ENCODE measurements around the gene NFAT5.
"Not testable (repeated sequence)": the region's sequence is repeated elsewhere in the genome, so short reads cannot be mapped to it uniquely, and the experiment has no call there.

NFAT5 gene

GRCh38 chr16:69637206-69637865 lies 71.6 kb downstream of the NFAT5 start:
- DNase-seq (ENCODE audit: low read depth in 2 of 2) = not testable (repeated sequence)

- not testable (repeated sequence) for DNase-seq (ENCODE audit: low read depth in 2 of 2)
These were observed 78.2 kb downstream of the NFAT5 start for GRCh38 chr16:69643997-69644396.

DNA sequence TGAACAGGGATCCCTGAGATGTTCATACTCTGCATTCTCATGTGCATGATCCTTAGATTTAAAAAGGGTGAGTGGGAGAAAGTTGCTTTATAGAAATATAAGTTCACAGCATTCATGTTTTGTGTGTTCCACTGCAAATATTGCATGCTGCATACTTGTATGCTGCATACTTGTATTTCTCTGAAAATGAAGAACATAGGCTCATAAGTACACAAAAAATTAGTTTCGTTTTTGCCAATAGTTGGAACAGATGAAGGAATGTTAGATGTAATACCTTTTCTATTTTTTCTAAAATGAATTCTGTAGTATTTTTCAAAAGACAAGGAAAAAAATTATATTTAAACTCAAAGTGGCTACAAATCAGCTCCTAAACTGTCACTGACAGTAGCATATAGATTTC lies 79.0 kb downstream of the NFAT5 start:
- DNase-seq (ENCODE audit: low read depth in 2 of 2) = no peak

DNA sequence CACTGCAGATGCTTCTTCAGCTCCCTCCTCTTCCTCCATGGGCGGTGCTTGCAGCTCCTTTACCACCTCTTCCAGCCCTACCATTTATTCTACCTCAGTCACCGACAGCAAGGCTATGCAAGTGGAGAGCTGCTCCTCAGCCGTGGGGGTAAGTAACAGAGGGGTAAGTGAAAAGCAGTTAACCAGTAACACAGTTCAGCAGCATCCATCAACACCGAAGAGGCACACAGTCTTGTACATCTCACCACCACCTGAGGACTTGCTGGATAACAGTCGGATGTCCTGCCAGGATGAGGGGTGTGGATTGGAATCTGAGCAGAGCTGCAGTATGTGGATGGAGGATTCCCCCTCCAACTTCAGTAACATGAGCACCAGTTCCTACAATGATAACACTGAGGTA lies 81.3 kb downstream of the NFAT5 start:
- DNase-seq (ENCODE audit: low read depth in 2 of 2) = no peak

GRCh38 chr16:69651217-69651616 lies 85.5 kb downstream of the NFAT5 start:
- DNase-seq (ENCODE audit: low read depth in 2 of 2) = no peak

DNA sequence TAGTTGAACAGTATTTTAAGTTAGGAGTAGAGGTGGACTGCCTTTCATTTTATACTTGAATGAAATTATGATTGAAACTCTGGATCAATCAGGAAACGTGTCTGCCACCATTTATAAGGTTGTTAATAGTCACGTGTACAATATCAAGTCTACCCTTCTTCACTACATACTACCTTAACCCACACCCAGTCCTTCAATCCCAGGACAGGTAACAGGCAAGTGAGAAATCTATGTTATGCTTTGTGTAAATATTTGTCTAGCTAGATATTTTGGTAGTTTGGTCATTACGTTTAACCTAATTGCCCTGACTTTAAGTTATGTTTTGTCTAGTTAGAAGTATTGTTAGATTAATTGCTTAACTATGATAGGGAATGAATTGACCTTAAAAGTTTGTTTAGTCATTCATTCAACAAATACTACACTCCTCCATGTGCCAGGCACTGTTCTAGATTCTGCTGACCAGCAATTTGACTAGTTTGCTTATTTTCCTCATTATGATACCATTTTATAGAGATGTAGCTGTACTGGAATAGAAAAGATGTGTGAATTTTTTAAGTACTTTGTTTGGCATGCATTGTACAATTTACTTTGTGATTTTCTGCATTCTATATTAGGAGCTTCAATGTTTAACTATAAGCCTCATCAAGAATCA lies 88.6 kb downstream of the NFAT5 start:
- DNase-seq (ENCODE audit: low read depth in 2 of 2) = no peak

DNA sequence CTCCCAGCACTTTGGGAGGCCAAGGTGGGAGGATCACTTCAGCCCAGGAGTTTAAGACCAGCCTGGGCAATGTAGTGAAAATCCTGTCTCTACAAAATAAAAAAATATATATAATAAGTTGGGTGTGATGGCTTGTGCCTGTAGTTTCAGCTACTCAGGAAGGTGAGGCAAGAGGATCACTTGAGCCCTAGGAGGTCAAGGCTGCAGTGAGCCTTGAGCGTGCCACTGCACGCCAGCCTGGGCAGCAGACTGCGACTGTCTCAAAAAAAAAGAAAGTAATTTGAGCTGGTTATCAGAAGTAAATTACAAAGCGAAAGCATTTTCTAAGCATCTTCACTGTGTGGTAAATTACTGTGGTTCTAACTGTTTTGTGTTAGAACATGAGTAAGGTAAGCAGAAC lies 94.4 kb downstream of the NFAT5 start:
- DNase-seq (ENCODE audit: low read depth in 2 of 2) = no peak

DNA sequence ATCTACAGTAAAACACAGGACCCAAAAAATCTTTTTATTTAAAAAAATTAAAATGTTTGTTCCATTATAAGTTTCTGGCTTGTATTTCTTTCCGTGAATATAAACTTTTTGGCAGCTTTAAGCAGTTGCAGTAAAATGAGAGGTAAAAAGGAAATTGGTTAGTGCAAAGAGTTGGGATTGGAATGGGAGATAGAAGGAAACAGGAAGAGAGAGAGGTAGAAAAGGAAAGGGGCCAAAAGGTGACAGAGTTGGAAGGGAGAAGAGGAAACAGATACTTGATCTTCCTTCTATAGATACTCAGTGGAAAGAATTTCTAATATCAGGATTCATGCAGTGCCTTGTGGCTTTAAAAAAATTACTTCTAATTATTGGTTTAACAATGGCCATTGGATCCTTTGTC lies 97.1 kb downstream of the NFAT5 start:
- no peak for DNase-seq (ENCODE audit: low read depth in 2 of 2)

- no peak for DNase-seq (ENCODE audit: low read depth in 2 of 2)
These were observed 98.1 kb downstream of the NFAT5 start for GRCh38 chr16:69663846-69664245.

- DNase-seq (ENCODE audit: low read depth in 2 of 2) = no peak
These were observed 103.8 kb downstream of the NFAT5 start for GRCh38 chr16:69669577-69669976.

- no peak for DNase-seq (ENCODE audit: low read depth in 2 of 2)
These were observed 106.7 kb downstream of the NFAT5 start for GRCh38 chr16:69672315-69672997.

GRCh38 chr16:69672998-69673713 lies 107.4 kb downstream of the NFAT5 start:
- no peak for DNase-seq (ENCODE audit: low read depth in 2 of 2)

DNA sequence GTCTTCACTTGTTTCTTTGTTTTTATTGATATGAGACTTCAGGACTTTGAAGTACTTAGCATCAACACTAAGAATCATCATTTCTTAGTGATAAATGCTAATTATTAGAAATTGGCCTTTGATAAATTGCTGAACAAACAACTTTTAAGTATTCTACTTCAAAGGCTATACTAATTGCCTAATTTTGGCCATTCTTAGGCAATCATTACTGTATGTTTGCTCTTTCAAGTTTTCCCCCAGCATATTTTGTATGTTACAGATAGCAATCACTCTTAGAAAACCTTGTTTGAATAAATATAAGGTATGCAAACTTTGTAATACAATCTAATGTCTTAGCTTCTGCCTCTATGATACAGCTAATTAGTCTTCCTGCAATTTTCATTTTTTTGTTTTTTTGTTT lies 114.6 kb downstream of the NFAT5 start:
- no peak for DNase-seq (ENCODE audit: low read depth in 2 of 2)

DNA sequence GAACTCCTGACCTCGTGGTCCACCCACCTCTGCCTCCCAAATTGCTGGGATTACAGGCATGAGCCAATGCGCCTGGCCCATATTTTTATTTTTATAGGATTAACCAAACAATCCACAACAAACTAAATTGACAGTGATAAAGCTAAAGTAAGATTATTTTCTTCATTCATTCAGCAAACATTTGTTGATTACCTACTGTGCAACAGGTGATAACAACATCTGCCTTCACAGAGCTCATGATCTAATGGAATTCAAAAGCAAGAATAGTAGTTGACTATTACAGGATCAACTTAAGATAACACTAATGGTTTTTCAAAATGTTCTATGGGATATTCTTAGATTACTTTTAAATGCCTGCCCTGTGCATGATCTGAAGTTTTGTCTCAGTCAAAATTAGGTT lies 122.8 kb downstream of the NFAT5 start:
- no peak for DNase-seq (ENCODE audit: low read depth in 2 of 2)

- no peak for DNase-seq (ENCODE audit: low read depth in 2 of 2)
These were observed 126.5 kb downstream of the NFAT5 start for GRCh38 chr16:69691980-69692911.

- DNase-seq (ENCODE audit: low read depth in 2 of 2) = no peak
These were observed 128.2 kb downstream of the NFAT5 start for GRCh38 chr16:69693916-69694315.

- DNase-seq (ENCODE audit: low read depth in 2 of 2) = no peak
These were observed 132.6 kb downstream of the NFAT5 start for GRCh38 chr16:69698404-69698803.

DNA sequence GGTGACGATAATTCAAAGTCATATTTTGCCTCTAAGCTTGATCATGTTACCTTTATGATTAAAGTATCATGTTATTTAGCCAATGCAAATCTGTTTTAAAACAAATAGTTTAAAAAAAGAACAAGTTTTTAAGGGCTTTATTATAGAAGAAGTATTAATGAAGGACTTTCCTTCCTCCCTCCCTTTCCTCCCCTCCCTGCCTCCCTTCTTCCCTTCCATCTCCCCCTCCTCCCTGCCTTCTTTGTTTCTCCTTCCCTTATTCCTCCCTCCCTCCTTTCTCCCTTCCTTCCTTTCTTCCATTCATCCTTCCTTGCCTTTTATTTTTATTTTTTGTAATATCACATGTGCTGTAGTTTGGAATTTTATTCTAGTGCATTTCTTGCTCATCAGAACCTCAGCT lies 134.1 kb downstream of the NFAT5 start:
- DNase-seq (ENCODE audit: low read depth in 2 of 2) = no peak

- DNase-seq (ENCODE audit: low read depth in 2 of 2) = no peak
These were observed 135.7 kb downstream of the NFAT5 start for GRCh38 chr16:69701452-69701851.

DNA sequence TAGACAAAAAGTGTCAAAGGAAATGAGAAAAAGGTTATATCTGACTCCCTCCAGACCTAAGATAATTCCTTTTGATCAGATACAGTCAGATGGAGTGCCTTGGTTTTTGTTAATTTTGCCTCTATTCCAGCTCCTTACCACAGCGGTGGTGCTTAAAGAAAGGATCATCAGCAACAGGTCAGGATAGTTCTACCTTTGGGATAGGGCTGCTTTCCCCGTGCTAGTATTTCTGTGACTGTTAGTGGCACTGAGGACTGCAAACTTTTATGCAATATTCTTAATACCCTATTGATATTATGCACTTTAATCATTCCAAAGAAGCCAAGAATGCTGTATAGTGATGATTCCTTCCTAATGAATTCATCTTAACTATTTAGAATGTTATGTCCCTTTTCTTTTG lies 136.1 kb downstream of the NFAT5 start:
- no peak for DNase-seq (ENCODE audit: low read depth in 2 of 2)

DNA sequence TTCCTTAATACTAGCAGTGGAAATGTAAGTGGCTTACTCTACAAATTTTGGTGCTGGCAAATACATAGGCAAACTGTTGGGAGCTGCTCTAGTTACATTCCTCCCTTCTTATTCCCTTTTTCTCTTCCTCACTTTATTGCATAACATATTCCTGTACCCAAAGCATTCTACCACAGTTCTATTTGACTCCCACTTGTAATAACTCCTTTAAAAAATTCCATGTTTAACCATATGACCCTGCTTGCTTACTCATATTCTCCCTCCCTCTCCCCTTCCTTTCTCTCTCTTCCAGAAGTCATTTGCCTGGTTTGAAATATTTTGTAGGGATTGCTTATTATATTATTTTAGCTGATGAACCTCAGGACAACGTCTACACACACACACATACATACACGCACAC lies 137.9 kb downstream of the NFAT5 start:
- no peak for DNase-seq (ENCODE audit: low read depth in 2 of 2)
